A204.1 (cell line): ENCODE results near the gene NEURL1B.
"Not testable (repeated sequence)": the region's sequence is repeated elsewhere in the genome, so short reads cannot be mapped to it uniquely, and the experiment has no call there.

Experiments used
- FAIRE-seq: peaks from 2 replicates; lab custom pipeline; 2012; peaks lifted over from hg19 to GRCh38; lab: Jason Lieb, UNC

The NEURL1B gene

DNA sequence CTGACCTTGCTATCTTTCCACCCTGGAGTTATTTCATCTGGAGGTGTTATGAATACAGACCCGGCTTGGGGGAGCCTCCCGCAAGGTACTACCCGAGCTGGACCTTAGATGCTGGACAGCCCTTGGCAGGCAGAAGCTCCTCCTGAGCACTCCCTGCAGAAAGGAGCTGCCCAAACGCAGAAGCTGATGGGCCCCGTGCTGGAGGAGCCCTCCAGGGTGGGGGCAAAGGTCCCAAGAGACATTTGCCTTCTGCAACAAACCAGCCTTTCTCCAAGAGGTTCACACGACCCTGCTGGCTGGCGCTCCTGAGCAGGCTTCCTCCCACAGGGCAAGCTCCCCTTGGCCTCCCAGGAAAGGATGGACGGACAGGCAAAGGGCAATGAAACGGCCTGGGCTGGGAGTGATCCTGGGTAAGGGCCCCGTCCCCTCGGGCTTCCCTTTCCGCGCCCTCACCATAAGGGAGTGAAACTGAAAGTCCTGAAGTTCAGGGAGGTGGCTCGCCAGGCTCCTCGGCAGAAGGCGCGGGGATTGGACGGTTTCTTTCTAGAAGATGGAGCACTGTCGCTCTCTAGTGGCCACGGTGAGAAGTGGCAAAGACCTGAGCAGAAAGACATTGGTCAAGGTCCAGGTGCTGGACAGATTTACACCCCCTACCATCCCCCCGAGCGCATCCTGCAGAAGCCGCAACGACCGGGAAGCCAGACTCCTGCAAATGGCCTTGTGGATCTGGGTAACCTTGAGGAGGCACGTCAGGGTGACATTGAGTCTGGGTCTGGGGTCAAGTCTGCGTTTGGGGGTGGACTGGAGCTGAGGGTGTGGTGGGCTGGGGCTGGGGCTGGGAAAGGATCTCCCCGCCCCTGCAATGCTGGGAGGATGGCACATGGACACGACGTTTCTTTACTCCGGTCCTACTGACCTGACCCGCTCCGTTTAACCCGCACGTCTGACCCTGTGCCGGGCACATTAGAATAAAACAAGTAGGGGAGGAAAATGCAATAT is 56.4 kb downstream of the NEURL1B start:
- FAIRE-seq = peak; percentile 90

GRCh38 chr5:172699423-172699822 is 58.4 kb downstream of the NEURL1B start:
- no peak for FAIRE-seq

GRCh38 chr5:172699999-172700364 is 58.9 kb downstream of the NEURL1B start:
- FAIRE-seq = no peak

GRCh38 chr5:172700365-172701290 is 59.6 kb downstream of the NEURL1B start:
- FAIRE-seq = no peak

DNA sequence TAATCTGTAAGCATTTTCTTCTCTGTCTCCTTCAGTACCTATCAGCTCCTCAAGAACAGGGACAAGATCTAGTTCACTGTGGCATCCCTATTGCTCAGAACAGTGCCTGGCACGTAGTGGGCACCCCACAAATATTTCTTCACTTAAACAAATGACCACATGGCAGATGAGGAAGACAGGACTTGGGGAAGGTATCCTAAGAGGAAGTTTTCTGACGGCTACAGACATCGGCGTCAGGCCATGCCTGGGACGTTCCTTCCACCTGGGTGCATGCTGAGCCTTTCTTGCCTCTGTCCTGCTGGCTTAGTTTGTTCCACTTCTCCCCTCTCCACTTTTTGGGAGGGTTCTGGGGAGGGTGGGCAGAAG is 60.2 kb downstream of the NEURL1B start:
- no peak for FAIRE-seq

DNA sequence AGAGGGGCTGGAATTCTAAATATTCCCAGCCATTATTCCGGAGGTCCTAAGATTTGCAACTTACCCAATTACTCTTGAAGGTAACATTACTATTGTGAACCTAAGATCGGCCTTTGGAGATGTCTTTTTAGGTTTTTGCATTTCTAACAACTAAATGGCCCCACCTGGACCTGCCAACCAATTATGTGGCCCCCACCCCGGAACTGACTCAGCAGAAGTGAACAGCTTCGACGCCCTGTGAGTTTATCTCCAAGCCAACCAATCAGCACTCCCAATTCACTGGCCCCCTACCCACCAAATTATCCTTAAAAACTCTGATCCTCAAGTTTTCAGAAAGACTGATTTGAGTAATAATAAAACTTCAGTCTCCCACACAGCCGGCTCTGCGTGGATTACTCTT is 62.9 kb downstream of the NEURL1B start:
- FAIRE-seq = no peak

DNA sequence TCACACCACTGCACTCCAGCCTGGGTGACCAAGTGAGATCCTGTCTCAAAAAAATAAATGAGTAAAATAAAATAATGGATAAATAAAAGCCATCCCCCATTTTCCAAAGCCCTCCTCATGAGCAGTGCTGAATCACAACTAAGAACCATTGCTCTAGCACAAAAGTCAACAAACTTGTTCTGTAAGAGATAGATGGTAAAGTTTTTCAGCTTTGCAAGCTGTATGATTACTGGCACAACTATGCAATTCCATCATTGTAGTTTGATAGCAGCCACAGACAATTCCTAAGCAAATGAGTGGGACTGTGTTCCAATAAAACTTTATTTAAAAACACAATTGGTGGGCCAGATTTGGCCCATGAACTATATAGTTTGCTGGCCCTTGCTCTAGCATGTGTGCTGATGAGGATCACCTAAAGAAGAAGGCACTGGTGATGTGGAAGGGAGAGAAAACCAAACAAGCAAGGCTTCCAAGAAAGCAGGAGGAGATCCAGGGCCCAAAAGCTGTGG is 64.6 kb downstream of the NEURL1B start:
- FAIRE-seq = no peak

- no peak for FAIRE-seq
These were observed 65.7 kb downstream of the NEURL1B start for GRCh38 chr5:172706796-172707195.

GRCh38 chr5:172707285-172708182 is 66.5 kb downstream of the NEURL1B start:
- no peak for FAIRE-seq

DNA sequence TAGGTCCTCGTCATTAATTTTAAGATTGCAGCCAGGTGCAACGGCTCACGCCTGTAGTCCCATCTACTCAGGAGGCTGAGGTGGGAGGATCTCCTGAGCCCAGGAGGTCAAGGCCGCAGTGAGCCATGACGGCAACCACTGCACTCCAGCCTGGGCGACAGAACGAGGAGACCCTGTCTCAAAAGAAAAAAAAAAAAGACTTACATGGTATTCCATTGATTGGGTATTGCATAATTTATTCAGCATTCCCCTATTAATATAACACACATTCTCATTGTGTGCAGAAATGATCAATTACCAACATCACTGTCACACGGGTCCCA is 67.1 kb downstream of the NEURL1B start:
- no peak for FAIRE-seq

DNA sequence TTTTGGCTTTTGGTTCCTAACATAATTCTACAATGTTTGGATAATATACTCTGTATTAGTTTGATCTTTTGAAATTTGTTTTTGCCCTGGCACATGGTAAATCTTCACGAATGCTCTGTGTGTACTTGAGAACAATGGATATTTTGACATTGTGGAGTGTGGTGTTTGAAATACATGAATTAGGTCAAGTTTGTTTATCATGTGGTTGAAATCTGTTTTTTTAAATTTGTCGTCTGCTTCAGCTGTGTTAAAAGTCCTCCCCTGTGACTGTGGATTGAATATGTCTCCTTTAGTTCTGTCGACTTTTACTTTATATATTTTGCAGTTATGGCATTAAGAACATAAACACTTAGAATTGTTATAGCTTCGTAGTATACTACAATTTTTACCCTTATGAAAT is 69.6 kb downstream of the NEURL1B start:
- FAIRE-seq = no peak

- not testable (repeated sequence) for FAIRE-seq
These were observed 70.3 kb downstream of the NEURL1B start for GRCh38 chr5:172711321-172711861.

DNA sequence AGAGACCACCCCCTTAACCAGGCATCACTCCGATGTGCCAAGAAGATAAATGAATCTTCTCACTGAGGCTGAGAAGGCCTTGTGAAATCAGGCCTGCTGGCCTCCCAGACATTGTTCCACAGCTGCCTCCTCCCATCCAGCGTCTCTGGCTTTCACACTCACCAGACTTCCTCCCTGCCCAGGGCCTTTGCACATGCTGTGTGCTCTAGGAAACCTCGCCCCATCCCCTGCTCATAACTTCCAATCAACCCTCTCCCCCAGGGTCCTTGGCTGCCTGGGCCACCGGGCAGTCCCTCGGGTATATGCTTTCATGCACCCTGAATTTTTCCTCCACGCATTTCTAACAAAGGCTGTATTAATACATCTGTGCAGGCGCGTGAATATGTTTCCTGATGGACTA is 71.5 kb downstream of the NEURL1B start:
- FAIRE-seq = no peak

DNA sequence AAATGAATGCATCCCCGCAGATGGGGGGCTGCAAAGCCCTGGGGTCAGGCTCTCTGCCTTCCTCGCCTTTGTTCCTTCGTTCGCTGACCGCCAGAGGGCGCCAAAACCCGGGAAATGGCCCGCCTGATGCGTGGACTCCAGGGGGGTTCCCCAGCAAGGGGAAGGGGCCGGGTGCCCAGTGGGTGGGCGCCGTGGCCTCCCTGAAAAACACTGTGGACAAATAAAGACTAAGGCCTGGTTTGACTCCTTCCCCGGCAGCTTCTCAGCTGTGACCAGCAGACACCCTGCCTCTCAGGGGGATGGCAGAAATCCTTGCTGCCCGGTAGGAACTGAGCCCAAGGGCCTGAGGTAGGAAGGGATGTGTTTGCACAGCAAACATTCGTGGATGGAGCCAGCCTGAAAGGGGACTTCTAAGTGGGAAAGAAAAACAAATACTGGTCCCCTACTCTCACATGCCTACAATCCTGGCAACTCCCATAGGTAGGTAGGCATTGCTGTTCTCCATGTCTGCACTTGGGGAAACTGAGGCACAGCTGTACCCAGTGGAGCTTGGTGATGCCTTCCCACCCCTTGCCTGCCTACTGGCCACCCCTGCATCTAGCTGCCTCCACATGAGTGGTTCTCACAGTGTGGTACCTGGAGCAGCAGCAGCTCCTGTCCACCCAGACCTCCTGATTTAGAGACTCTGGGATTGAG is 72.2 kb downstream of the NEURL1B start:
- FAIRE-seq = no peak

- no peak for FAIRE-seq
These were observed 72.9 kb downstream of the NEURL1B start for GRCh38 chr5:172713809-172714490.

DNA sequence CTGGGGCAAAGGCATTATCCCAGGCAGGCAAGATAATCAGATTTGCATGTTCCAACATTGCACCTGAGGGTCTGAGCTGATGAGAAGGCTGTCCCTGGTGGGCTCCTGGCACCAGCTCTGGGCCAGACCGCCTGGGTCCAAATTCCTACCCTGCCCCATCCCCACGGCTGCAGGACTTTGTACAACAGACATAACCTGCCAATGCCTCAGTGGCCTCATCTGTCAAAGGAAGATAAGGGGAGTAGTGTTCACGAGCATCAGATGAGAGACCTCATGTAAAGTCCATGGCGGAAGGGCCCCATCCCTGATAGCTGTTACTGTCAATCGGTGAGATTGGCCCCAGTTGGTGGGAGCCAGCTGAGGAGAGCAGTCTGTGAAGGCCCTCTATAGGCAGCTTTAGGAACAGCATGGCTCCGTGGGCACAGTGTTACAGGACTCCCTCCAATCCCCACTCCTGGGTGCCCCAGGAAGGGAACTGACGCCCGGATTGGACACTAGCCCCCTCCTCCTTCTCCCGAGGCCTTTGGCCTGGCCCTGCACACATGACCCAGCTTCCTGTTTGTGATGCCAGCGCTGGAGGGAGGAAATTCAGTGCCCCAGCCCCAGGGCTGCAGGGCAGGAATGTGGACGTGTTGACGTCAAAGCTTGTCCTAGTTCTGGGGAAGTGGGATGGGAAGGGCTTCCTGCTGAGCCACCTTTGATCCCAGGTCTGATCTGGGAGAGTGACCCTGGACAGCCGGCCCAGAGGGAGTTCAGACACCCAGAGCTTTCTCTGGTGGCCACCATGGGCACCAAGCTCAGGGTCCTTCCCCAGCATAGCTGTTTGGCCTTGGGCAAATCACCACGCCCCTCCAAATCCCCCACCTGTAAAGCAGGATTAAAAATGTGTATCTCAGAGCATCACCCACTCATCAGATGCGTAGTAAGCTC is 73.7 kb downstream of the NEURL1B start:
- FAIRE-seq = no peak

- FAIRE-seq = no peak
These were observed 74.3 kb downstream of the NEURL1B start for GRCh38 chr5:172715421-172715780.

- no peak for FAIRE-seq
These were observed 75.0 kb downstream of the NEURL1B start for GRCh38 chr5:172715931-172716682.
